DND-41 (cell line): ENCODE data around the gene SNCA.

Experiments used
- ATAC-seq: fragments of 200-7000 bp; cut with Tn5 transposase; 3 replicates; pipeline ENCODE4 v1.9.1; 2021; ENCODE audit warnings: low read depth; ENCODE audit not compliant: insufficient read depth
- DNase-seq: peaks from one replicate; pipeline ENCODE4 v3.0.0-alpha.2; 2020
- H2AFZ ChIP-seq: 2 replicates; pipeline ENCODE4 v1.6.0; 2012; ENCODE audit warnings: low read depth, low read length
- H3K27ac ChIP-seq: 2 replicates; pipeline ENCODE4 v1.5.1; 2012; ENCODE audit warnings: low read length, inconsistent platforms
- H3K27me3 ChIP-seq: fragments of 200-600 bp; sonication (generic); 2 replicates; pipeline ENCODE4 v1.6.0; 2012; ENCODE audit warnings: low read length, mild to moderate bottlenecking, inconsistent platforms; ENCODE audit not compliant: insufficient read depth, poor library complexity
- H3K36me3 ChIP-seq: 2 replicates; pipeline ENCODE4 v1.5.1; 2012; ENCODE audit warnings: low read length, inconsistent platforms; ENCODE audit not compliant: insufficient read depth
- H3K4me1 ChIP-seq: 2 replicates; pipeline ENCODE4 v1.5.1; 2012; ENCODE audit warnings: mild to moderate bottlenecking, low read length; ENCODE audit not compliant: insufficient read depth
- H3K4me2 ChIP-seq: 2 replicates; pipeline ENCODE4 v1.6.0; 2012; ENCODE audit warnings: mild to moderate bottlenecking, moderate library complexity, low read length, inconsistent platforms; ENCODE audit not compliant: insufficient read depth
- H3K4me3 ChIP-seq, 2 experiments: fragments of 200-600 bp in 1 of 2; shearing (Covaris generic) in 1 of 2; 2 replicates each; pipeline ENCODE4 v1.5.1; 2012 to 2016; ENCODE audit warnings: inconsistent platforms in 2 of 2, low read length in 2 of 2, mild to moderate bottlenecking in 2 of 2, low read depth in 1 of 2, moderate library complexity in 1 of 2
- H3K79me2 ChIP-seq: 2 replicates; pipeline ENCODE4 v1.6.0; 2012; ENCODE audit warnings: low read length, inconsistent platforms; ENCODE audit not compliant: insufficient read depth
- H3K9ac ChIP-seq: 2 replicates; pipeline ENCODE4 v1.6.0; 2012; ENCODE audit warnings: low read depth, mild to moderate bottlenecking, inconsistent platforms, low read length, moderate library complexity
- H3K9me3 ChIP-seq: 2 replicates; pipeline ENCODE4 v1.5.1; 2012; ENCODE audit warnings: low read length, moderate library complexity, mild to moderate bottlenecking, inconsistent platforms; ENCODE audit not compliant: insufficient read depth, severe bottlenecking
- H4K20me1 ChIP-seq: 2 replicates; pipeline ENCODE4 v1.6.0; 2012; ENCODE audit warnings: low read length; ENCODE audit not compliant: insufficient read depth
- CTCF ChIP-seq: IDR thresholded peaks from 2 replicates; pipeline ENCODE4 v1.5.1; 2012; ENCODE audit warnings: borderline replicate concordance, low read length, moderate library complexity, mild to moderate bottlenecking; ENCODE audit not compliant: poor library complexity, severe bottlenecking; ENCODE audit errors: extremely low read depth
- EZH2 ChIP-seq: IDR thresholded peaks from 3 replicates; pipeline ENCODE4 v1.6.1; 2012; ENCODE audit warnings: borderline replicate concordance, low read depth, mild to moderate bottlenecking, moderate library complexity, low read length, inconsistent platforms; ENCODE audit not compliant: severe bottlenecking

Gene SNCA

GRCh38 chr4:89681219-89681618 is 155.7 kb downstream of the SNCA start:
- no peaks in the 10 kb centered on the region for H4K20me1 ChIP-seq
- peak overlapping the region; percentile 51 for H3K9ac ChIP-seq
- TF ChIP-seq CTCF (no peak), EZH2 (no peak)
- peak overlapping the region; percentile 76 for H3K27ac ChIP-seq
- H3K4me1 ChIP-seq = peaks cover 73% of the 10 kb centered on the region
- DNase-seq (peak; percentile 85), ATAC-seq (peak; percentile 78)
- no peaks in the 10 kb centered on the region for H3K27me3 ChIP-seq
- no peaks in the 10 kb centered on the region for H3K9me3 ChIP-seq
- peaks cover 25% of the 10 kb centered on the region for H3K79me2 ChIP-seq
- H3K4me2 ChIP-seq = peak overlapping the region; percentile 74
- peak overlapping the region; percentile 64 for H2AFZ ChIP-seq
- H3K4me3 ChIP-seq = peak overlapping the region; percentile 39 to 59; a peak in 3 of 4 replicates
- peaks cover 5% of the 10 kb centered on the region; the same call in 1 of the 2 replicates for H3K36me3 ChIP-seq

DNA sequence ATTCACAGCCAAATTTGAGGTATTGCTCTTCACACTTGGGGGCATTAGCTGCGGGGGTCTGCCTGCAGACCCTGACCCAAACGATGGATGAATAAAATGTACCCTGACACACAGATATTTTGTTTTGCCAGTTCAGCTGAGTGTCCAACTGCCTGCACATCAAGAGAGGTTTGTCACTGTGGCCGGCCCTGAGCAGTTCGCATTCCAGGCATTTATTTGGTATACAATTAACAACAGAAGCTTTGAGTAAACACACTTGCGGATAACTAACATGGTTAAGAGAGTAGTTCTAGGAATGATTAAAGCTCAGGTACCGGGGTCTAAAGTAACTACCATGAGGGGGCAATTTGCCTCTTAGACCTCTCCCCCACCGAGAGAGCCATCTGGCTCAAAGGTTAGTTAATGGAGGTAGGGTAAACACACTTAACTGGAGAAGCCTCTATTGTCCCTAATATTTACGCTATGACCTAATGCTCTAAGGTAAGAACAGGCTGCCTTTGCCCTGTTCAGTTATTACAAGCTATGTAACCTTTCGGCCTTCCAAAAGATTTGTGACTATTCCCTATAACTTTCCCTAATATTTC is 162.0 kb downstream of the SNCA start:
- H3K4me3 ChIP-seq = no peak overlapping the region
- H3K27me3 ChIP-seq = no peaks in the 10 kb centered on the region
- no peak for ATAC-seq
- peaks cover 10% of the 10 kb centered on the region for H3K4me1 ChIP-seq
- DNase-seq = no peak
- no peak for TF ChIP-seq CTCF
- no peak for TF ChIP-seq EZH2
- H3K36me3 ChIP-seq = no peaks in the 10 kb centered on the region
- H3K9ac ChIP-seq = no peak overlapping the region
- H3K27ac ChIP-seq = no peak overlapping the region
- H2AFZ ChIP-seq = no peak overlapping the region
- no peak overlapping the region for H3K4me2 ChIP-seq
- H3K9me3 ChIP-seq = no peaks in the 10 kb centered on the region
- no peaks in the 10 kb centered on the region for H3K79me2 ChIP-seq
- H4K20me1 ChIP-seq = no peaks in the 10 kb centered on the region
